ENCODE results near the gene SMPD3. TPM values are rescaled to one million over a fixed set of nuclear protein-coding genes. Genes with fewer than 3 reads are reported as not detected.

SMPD3 gene
- total and polyA plus RNA-seq, 2 experiments from 2014 or later = 5.7 to 6.3 TPM

DNA sequence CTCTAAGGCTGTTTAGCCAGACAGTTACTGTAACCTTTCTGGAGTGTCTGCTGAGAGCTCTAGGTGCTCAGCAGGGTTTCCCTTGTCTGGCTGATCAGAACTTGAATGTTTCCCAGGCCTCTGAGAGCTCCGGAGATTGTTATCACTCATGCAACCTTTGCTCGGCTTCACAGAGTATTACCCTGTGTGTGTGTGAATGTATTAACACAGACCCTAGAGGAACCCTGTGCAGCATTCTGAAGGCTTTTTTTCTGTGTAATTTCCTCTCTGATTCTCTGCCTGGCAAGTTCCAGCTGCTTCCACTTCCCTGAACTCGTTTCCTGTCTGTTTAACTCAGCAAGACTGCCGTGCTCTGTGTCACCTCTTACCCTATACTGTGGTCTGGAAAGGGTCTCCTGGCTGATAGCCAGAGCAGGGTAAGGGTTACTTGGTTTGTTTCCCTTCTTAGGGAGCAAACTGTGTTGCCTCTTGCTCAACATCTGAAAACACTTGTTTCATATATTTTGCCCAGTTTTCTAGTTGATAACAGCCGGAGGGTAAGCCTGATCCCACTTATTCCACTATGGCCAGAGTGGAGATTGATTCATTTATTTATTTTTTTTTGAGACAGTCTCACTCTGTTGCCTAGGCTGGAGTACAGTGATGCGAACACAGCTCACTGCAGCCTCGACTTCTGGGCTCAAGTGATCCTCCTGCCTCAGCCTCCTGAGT, 115.7 kb downstream of the SMPD3 start:
- TF ChIP-seq EZH2phosphoT487 (IDR thresholded peaks at IDR 0.05; ENCODE audit: low read depth, severe bottlenecking, unreplicated experiment) = no peak
- TF ChIP-seq, protein P1, sequence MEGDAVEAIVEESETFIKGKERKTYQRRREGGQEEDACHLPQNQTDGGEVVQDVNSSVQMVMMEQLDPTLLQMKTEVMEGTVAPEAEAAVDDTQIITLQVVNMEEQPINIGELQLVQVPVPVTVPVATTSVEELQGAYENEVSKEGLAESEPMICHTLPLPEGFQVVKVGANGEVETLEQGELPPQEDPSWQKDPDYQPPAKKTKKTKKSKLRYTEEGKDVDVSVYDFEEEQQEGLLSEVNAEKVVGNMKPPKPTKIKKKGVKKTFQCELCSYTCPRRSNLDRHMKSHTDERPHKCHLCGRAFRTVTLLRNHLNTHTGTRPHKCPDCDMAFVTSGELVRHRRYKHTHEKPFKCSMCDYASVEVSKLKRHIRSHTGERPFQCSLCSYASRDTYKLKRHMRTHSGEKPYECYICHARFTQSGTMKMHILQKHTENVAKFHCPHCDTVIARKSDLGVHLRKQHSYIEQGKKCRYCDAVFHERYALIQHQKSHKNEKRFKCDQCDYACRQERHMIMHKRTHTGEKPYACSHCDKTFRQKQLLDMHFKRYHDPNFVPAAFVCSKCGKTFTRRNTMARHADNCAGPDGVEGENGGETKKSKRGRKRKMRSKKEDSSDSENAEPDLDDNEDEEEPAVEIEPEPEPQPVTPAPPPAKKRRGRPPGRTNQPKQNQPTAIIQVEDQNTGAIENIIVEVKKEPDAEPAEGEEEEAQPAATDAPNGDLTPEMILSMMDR (IDR thresholded peaks at IDR 0.05; ENCODE audit: poor library complexity) = no peak
- TF ChIP-seq EZH2 (IDR thresholded peaks at IDR 0.05; ENCODE audit: borderline replicate concordance) = no peak
- Histone ChIP-seq H2AFZ (no peak overlapping the region), H3K36me3 (replicated peaks; ENCODE audit: insufficient read depth, low read depth) (no peaks in the 10 kb centered on the region), H3K9me3 (ENCODE audit: low read depth) (no peaks in the 10 kb centered on the region), H3K27me3 (no peaks in the 10 kb centered on the region), H4K20me1 (ENCODE audit: insufficient read depth, poor library complexity, severe bottlenecking) (no peaks in the 10 kb centered on the region), H3K9me2 (replicated peaks; ENCODE audit: insufficient read depth) (no peaks in the 10 kb centered on the region), H3K4me3 (no peak overlapping the region), H3K4me2 (peak overlapping the region; percentile 64), H3K79me2 (no peaks in the 10 kb centered on the region), H3K4me1 (ENCODE audit: insufficient read depth) (peaks cover 22% of the 10 kb centered on the region), H3K27ac (peak overlapping the region; percentile 87)
- 40% methylated on average over 7 of the region's 7 CpGs for WGBS (ENCODE audit: low lambda C conversion rate, missing lambda C conversion rate)
- peak; percentile 65 for DNase-seq (ENCODE audit: low spot score)

DNA sequence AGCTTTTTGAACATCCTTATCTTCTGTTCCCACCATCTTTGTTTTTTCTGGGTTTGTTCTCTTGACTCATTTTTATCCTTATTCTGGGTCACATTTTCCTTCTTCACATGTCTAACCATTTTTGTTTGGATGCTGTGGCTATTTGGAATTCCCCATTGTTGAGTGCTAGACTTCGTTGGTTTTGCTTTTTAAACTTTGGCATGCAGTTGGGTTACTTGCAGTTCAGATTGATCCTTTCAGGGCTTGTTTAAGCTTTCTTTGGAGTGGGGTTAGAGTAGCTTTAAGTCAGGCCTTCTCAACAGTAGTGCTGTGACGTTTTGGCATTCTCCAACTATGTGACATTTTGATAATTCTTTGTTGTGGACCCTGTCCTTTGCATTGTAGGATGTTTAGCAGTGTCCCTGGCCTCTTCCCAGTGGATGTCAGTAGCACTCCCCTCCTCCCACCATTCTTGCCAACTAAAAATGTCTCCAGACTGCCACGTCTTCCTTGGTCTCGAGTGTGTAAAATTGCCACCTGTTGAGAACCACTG, 116.4 kb downstream of the SMPD3 start:
- no peak for TF ChIP-seq EZH2phosphoT487 (IDR thresholded peaks at IDR 0.05; ENCODE audit: low read depth, severe bottlenecking, unreplicated experiment)
- TF ChIP-seq, protein P1 (IDR thresholded peaks at IDR 0.05; ENCODE audit: poor library complexity) = no peak
- TF ChIP-seq EZH2 (IDR thresholded peaks at IDR 0.05; ENCODE audit: borderline replicate concordance) = no peak
- Histone ChIP-seq H3K4me1 (ENCODE audit: insufficient read depth) (peaks cover 29% of the 10 kb centered on the region), H3K36me3 (replicated peaks; ENCODE audit: insufficient read depth, low read depth) (no peaks in the 10 kb centered on the region), H3K27ac (peak overlapping the region; percentile 87), H3K79me2 (no peaks in the 10 kb centered on the region), H3K9me3 (ENCODE audit: low read depth) (no peaks in the 10 kb centered on the region), H3K9me2 (replicated peaks; ENCODE audit: insufficient read depth) (no peaks in the 10 kb centered on the region), H3K4me2 (peak overlapping the region; percentile 64), H3K4me3 (no peak overlapping the region), H4K20me1 (ENCODE audit: insufficient read depth, poor library complexity, severe bottlenecking) (no peaks in the 10 kb centered on the region), H2AFZ (no peak overlapping the region), H3K27me3 (no peaks in the 10 kb centered on the region)
- WGBS (ENCODE audit: low lambda C conversion rate, missing lambda C conversion rate) = 32% methylated on average over 4 of the region's 4 CpGs
- DNase-seq (ENCODE audit: low spot score) = no peak

- Histone ChIP-seq H3K27ac (peak overlapping the region; percentile 78), H2AFZ (no peak overlapping the region), H4K20me1 (ENCODE audit: insufficient read depth, poor library complexity, severe bottlenecking) (no peaks in the 10 kb centered on the region), H3K36me3 (replicated peaks; ENCODE audit: insufficient read depth, low read depth) (no peaks in the 10 kb centered on the region), H3K9me3 (ENCODE audit: low read depth) (no peaks in the 10 kb centered on the region), H3K9me2 (replicated peaks; ENCODE audit: insufficient read depth) (no peaks in the 10 kb centered on the region), H3K4me3 (no peak overlapping the region), H3K4me2 (peak overlapping the region; percentile 19), H3K79me2 (no peaks in the 10 kb centered on the region), H3K4me1 (ENCODE audit: insufficient read depth) (peaks cover 33% of the 10 kb centered on the region), H3K27me3 (no peaks in the 10 kb centered on the region)
- no peak for TF ChIP-seq EZH2 (IDR thresholded peaks at IDR 0.05; ENCODE audit: borderline replicate concordance)
- TF ChIP-seq, protein P1 (IDR thresholded peaks at IDR 0.05; ENCODE audit: poor library complexity) = no peak
- no peak for TF ChIP-seq EZH2phosphoT487 (IDR thresholded peaks at IDR 0.05; ENCODE audit: low read depth, severe bottlenecking, unreplicated experiment)
- 30% methylated on average over 3 of the region's 3 CpGs for WGBS (ENCODE audit: low lambda C conversion rate, missing lambda C conversion rate)
- peak; percentile 69 for DNase-seq (ENCODE audit: low spot score)
Measured at GRCh38 chr16:68328860-68329390, 119.4 kb downstream of the SMPD3 start.
